Upper lobe of right lung (tissue), 1 donor: ENCODE results near the gene TACC2. TPM values are rescaled to one million over a fixed set of nuclear protein-coding genes. Genes with fewer than 3 reads are reported as not detected.

Source experiments
- ATAC-seq: fragments of 200-7000 bp; cut with Tn5 transposase; one replicate; pipeline ENCODE4 v1.9.1; 2020; ENCODE audit warnings: mild to moderate bottlenecking, moderate library complexity
- DNase-seq: peaks from one replicate; pipeline ENCODE4 v3.0.0-alpha.2; 2020
- H3K27ac ChIP-seq: fragments of 200-600 bp; one replicate; pipeline ENCODE4 v1.8.0; 2022
- H3K27me3 ChIP-seq: fragments of 200-600 bp; one replicate; pipeline ENCODE4 v1.8.0; 2022; ENCODE audit warnings: mild to moderate bottlenecking
- H3K36me3 ChIP-seq: fragments of 200-600 bp; one replicate; pipeline ENCODE4 v1.8.0; 2022
- H3K4me1 ChIP-seq: fragments of 200-600 bp; one replicate; pipeline ENCODE4 v1.8.0; 2022
- H3K4me3 ChIP-seq: fragments of 200-600 bp; one replicate; pipeline ENCODE4 v1.8.0; 2022; ENCODE audit warnings: mild to moderate bottlenecking
- H3K9me3 ChIP-seq: fragments of 200-600 bp; one replicate; pipeline ENCODE4 v1.8.0; 2022
- intact Hi-C: fragments of 100-400 bp; cut with DNase I; formaldehyde crosslinking; loops from one replicate; pipeline ENCODE4 v1.11.0; 2022
- total RNA-seq: library from RNA; stranded (reverse); fragmentation: NEBNext Ultra II Directional; extraction: Animal tissue kit (Norgen Biotek cat#: 25700); gene quantifications from one replicate; pipeline ENCODE4 v1.2.1, GENCODE V29; 2021
- TF ChIP-seq, protein P1 (sequence below): fragments of 200-600 bp; IDR thresholded peaks from one replicate; pipeline ENCODE4 v1.8.0; 2022; ENCODE audit warnings: antibody characterized with exemption
- donor health status: DM: no; HTN: yes; CAD: no; lungs with severe emphysema.

Gene TACC2
- total RNA-seq, 1 donor from 2014 or later: 236 TPM

DNA sequence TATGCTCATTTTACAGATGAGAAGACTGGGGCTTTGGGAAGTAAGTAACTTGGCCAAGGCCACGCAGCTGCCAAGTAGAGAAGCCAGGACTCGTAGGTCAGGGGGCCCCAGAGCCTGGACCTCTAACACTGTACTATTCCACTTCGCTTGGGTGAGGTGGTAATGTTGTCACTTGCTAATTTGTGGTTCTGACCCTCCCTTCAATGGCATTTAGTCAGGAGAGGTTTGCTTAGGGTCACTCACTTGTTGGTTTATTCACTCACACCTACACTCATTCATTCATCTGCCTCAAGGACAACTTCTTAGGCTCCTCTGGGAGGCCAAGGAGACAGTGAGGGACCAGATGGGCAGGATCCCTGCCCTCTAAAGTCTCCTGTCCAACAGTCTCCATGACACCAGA lies 303.4 kb downstream of the TACC2 start:
- intact Hi-C loops: loop anchor here (10.0 kb wide), 1 partner anchor 142 kb away; no protein-coding TSS in a partner anchor
- TF ChIP-seq, protein P1, sequence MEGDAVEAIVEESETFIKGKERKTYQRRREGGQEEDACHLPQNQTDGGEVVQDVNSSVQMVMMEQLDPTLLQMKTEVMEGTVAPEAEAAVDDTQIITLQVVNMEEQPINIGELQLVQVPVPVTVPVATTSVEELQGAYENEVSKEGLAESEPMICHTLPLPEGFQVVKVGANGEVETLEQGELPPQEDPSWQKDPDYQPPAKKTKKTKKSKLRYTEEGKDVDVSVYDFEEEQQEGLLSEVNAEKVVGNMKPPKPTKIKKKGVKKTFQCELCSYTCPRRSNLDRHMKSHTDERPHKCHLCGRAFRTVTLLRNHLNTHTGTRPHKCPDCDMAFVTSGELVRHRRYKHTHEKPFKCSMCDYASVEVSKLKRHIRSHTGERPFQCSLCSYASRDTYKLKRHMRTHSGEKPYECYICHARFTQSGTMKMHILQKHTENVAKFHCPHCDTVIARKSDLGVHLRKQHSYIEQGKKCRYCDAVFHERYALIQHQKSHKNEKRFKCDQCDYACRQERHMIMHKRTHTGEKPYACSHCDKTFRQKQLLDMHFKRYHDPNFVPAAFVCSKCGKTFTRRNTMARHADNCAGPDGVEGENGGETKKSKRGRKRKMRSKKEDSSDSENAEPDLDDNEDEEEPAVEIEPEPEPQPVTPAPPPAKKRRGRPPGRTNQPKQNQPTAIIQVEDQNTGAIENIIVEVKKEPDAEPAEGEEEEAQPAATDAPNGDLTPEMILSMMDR: no peak
- Histone ChIP-seq H3K4me3 (no peak overlapping the region), H3K27me3 (no peaks in the 10 kb centered on the region), H3K4me1 (no peaks in the 10 kb centered on the region), H3K27ac (no peak overlapping the region), H3K9me3 (no peaks in the 10 kb centered on the region), H3K36me3 (no peaks in the 10 kb centered on the region)
- ATAC-seq (no peak), DNase-seq (no peak)

DNA sequence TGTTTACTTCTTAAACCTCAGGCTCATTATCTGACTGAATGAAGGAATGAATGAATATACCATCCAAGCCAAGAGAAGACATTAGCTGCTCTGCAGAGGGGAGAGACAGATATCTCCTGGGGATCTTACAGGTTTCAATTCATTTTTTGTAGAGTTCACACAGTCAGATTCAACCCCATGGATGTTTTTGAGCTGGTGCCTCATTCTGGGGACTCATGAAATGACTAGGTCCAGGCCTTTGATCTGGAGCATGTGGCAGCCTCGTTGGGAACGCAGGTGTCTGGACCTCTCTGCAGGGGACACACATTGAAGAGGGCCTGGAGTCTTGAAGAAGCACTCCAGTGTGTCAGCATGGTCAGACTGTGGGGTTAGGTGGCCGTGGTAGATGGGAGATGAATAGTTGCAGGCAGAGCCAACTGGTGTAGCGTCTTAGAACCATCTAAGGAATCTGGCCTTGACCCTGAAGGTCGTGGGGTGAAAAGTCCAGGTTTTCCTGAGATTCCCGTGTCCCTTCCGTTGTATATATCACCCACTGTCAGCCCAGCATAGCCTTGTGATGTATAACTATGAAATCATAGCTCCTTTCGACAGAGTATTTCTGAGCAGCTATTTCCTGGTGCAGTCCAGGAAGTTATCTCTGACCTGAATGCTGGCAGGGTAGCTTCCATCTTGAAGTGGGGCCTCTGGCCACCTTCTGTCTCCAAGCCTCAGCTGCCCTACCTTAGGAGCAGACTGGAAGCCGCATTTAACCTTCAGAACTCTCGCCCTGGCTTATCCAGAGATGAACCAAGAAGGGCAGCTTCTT lies 304.4 kb downstream of the TACC2 start:
- Histone ChIP-seq H3K4me3 (no peak overlapping the region), H3K4me1 (no peaks in the 10 kb centered on the region), H3K27me3 (no peaks in the 10 kb centered on the region), H3K36me3 (no peaks in the 10 kb centered on the region), H3K27ac (no peak overlapping the region), H3K9me3 (no peaks in the 10 kb centered on the region)
- no peak for DNase-seq
- intact Hi-C loops: loop anchor here (10.0 kb wide), 1 partner anchor 141 kb away; no protein-coding TSS in a partner anchor
- no peak for ATAC-seq
- TF ChIP-seq, protein P1: no peak

DNA sequence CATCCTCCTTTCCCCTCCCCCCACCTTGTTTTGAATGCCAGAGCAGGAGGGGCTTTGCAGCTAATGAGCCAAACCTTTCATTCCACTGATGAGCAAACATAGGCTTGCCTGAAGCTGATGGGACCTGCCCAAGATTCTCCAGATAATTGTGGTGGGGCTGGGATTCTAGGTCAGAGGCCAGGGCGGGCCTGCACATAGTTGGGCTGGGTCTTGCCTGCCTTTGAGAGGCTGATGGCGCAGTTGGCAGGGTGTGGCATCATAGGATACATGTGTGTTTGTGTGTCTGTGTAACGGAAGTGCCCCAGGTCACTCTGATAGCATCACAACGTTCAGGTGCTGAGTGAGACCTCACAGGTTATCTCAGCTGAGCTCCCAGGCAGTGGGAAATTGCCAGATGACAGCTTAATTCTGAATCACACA lies 305.0 kb downstream of the TACC2 start:
- Histone ChIP-seq H3K4me3 (no peak overlapping the region), H3K9me3 (no peaks in the 10 kb centered on the region), H3K36me3 (no peaks in the 10 kb centered on the region), H3K27ac (no peak overlapping the region), H3K4me1 (no peaks in the 10 kb centered on the region), H3K27me3 (no peaks in the 10 kb centered on the region)
- DNase-seq: no peak
- intact Hi-C loops: loop anchor here (10.0 kb wide), 1 partner anchor 141 kb away; no protein-coding TSS in a partner anchor
- no peak for ATAC-seq
- TF ChIP-seq, protein P1: no peak

DNA sequence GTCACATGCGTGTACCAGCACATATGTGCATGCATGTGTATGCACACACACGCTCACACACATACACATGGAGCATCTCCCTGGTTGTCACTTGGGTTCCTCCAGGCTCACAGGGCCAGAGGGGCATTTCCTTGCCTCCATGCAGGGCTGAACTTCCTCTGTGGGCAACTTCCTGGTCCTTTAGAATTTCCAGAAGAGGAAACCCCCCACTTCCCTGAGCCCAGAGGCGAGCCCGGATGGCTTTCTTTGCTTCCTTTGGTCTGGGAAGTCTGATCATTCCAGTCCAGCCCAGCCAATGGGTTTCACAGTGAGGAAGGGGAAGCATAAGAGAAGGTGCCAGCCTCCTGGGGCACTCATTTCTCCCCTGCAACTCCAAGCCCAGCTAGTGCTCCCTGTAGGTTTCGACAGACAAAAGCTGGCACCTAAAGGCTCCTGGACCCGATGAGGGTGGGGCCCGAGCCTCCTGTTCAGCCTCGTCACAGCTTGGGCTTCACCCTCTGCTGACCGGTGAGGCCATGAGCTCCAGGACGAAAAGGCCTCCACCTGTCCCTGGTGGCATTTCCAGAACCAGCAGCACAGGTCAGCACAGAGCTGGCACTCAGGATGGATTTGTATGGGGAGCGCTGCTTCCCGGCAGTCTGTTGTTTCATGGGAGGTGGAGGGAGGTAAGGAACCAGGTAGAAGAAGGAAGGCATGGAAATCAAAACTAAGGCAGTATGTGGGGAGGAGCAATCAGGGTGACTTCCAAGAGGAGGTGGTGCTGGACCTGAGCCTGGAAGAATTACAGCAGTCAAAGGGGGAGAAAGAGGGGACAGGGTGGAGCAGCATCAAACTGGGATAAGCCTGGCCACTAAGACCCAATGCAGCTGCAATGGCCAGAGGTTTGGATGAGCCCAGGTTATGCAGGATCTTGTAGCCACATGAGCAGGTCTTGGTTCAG lies 305.8 kb downstream of the TACC2 start:
- Histone ChIP-seq H3K4me1 (no peaks in the 10 kb centered on the region), H3K27ac (no peak overlapping the region), H3K9me3 (no peaks in the 10 kb centered on the region), H3K4me3 (no peak overlapping the region), H3K27me3 (no peaks in the 10 kb centered on the region), H3K36me3 (no peaks in the 10 kb centered on the region)
- intact Hi-C loops: loop anchor here (10.0 kb wide), 1 partner anchor 140 kb away; no protein-coding TSS in a partner anchor
- no peak for DNase-seq
- ATAC-seq: no peak
- TF ChIP-seq, protein P1: no peak

DNA sequence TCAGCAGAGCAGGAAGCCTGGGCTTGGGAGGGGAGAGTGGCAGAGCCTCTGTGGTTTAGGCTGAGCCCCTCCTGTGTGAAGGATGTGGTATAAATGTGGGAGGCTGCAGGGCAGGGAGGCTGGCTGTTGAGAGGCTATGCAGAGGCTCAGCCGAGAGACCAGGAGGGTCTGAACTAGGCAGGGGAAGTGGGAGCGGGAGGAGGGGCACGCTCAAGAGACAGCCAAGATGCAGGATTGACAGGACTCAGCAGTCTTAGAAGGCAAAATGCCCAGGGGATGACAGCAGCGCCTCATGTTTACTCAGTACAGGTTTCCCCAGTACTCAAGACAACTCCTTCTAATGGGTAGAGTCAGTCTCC lies 306.5 kb downstream of the TACC2 start:
- intact Hi-C loops: loop anchor here (10.0 kb wide), 1 partner anchor 139 kb away; no protein-coding TSS in a partner anchor
- no peak overlapping the region for H3K4me3 ChIP-seq
- H3K9me3 ChIP-seq: no peaks in the 10 kb centered on the region
- no peak overlapping the region for H3K27ac ChIP-seq
- H3K36me3 ChIP-seq: no peaks in the 10 kb centered on the region
- DNase-seq: no peak
- ATAC-seq: peak; percentile 7
- TF ChIP-seq, protein P1: no peak
- no peaks in the 10 kb centered on the region for H3K4me1 ChIP-seq
- H3K27me3 ChIP-seq: no peaks in the 10 kb centered on the region
